ENCODE measurements around the gene RAB11FIP3. TPM values are rescaled to one million over a fixed set of nuclear protein-coding genes. Genes with fewer than 3 reads are reported as not detected.
"Not testable (repeated sequence)": the region's sequence is repeated elsewhere in the genome, so short reads cannot be mapped to it uniquely, and the experiment has no call there.

Gene RAB11FIP3
- total RNA-seq, 1 experiment from 2014 or later, result 12.8 TPM

GRCh38 chr16:378113-378820 lies 47.2 kb upstream of the RAB11FIP3 start:
- H3K36me3 ChIP-seq (ENCODE audit: control insufficient read depth in 1 of 2, insufficient read depth in 2 of 2, low read length in 2 of 2); POLR2A ChIA-PET; RAD21 ChIA-PET (ENCODE audit: low non-redundant PET in 1 of 2, low total read pairs in 2 of 2, uncharacterized antibody in 2 of 2, unreplicated experiment in 2 of 2); ATAC-seq; H3K79me2 ChIP-seq (ENCODE audit: insufficient read depth, low read length); H3K9me2 ChIP-seq (ENCODE audit: insufficient read depth); H3K9ac ChIP-seq (ENCODE audit: low read length); H3K27ac ChIP-seq (ENCODE audit: low read depth, low read length); H3K9me3 ChIP-seq (ENCODE audit: control insufficient read depth in 1 of 2, insufficient read depth in 1 of 2, low read depth in 1 of 2, low read length in 2 of 2); intact Hi-C loops (cut with micrococcal nuclease); CTCF ChIA-PET; DNase-seq (ENCODE audit: low read depth, low spot score); H3K4me3 ChIP-seq (replicated peaks in 1 of 2; ENCODE audit: low read depth in 1 of 2, low read length in 2 of 2); H2AFZ ChIP-seq (ENCODE audit: low read depth, low read length, poor library complexity, severe bottlenecking); BruUV-seq (replicated peaks); H3K27me3 ChIP-seq (ENCODE audit: insufficient read depth, low read length); H4K20me1 ChIP-seq (ENCODE audit: insufficient read depth); H3K4me2 ChIP-seq (ENCODE audit: low read length); H3K4me1 ChIP-seq (ENCODE audit: control insufficient read depth in 1 of 2, insufficient read depth in 2 of 2, low read length in 2 of 2): not testable (repeated sequence)

DNA sequence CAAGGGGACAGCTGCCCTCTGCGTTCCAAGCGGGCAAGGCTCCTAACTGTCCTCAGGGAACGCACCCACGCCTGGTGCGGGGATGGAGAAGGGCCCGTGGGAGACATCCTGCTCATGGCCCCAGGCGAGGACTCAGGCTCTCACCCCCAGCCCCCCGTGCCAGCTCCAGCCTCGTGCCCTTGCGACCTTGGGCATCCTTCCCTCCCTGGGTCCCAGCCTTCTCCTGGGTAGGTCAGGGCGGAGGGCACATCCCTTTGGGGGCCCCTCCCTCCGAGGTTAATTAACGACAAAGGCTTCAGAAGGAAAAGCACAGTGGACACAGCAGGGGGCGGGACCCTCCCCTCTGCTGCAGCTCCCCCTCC lies 46.6 kb upstream of the RAB11FIP3 start:
- no peak for TF ChIP-seq ZNF274 (IDR thresholded peaks at IDR 0.05; ENCODE audit: low read depth, low read length)
- TF ChIP-seq EZH2 (IDR thresholded peaks at IDR 0.05), result no peak
- no peak for TF ChIP-seq SP1 (IDR thresholded peaks at IDR 0.05; ENCODE audit: low read depth)
- no peak for TF ChIP-seq TCF7L2 (IDR thresholded peaks at IDR 0.05; ENCODE audit: borderline replicate concordance, extremely low read depth, insufficient read depth, insufficient read length)
- TF ChIP-seq CEBPB (IDR thresholded peaks at IDR 0.05; ENCODE audit: low read depth), result no peak
- no peak for DNase-seq (ENCODE audit: low read depth, low spot score)
- Histone ChIP-seq H4K20me1 (ENCODE audit: insufficient read depth) (no peaks in the 10 kb centered on the region), H3K4me1 (ENCODE audit: control insufficient read depth in 1 of 2, insufficient read depth in 2 of 2, low read length in 2 of 2) (peaks cover 2 to 12% of the 10 kb centered on the region in 2 experiments; a peak in 3 of 4 replicates), H3K36me3 (ENCODE audit: control insufficient read depth in 1 of 2, insufficient read depth in 2 of 2, low read length in 2 of 2) (no peaks in the 10 kb centered on the region), H3K9ac (ENCODE audit: low read length) (no peak overlapping the region), H3K27ac (ENCODE audit: low read depth, low read length) (no peak overlapping the region), H2AFZ (ENCODE audit: low read depth, low read length, poor library complexity, severe bottlenecking) (no peak overlapping the region), H3K9me2 (ENCODE audit: insufficient read depth) (no peaks in the 10 kb centered on the region), H3K4me3 (replicated peaks in 1 of 2; ENCODE audit: low read depth in 1 of 2, low read length in 2 of 2) (no peak overlapping the region), H3K27me3 (ENCODE audit: insufficient read depth, low read length) (no peaks in the 10 kb centered on the region), H3K9me3 (ENCODE audit: control insufficient read depth in 1 of 2, insufficient read depth in 1 of 2, low read depth in 1 of 2, low read length in 2 of 2) (no peaks in the 10 kb centered on the region), H3K79me2 (ENCODE audit: insufficient read depth, low read length) (peaks cover 7% of the 10 kb centered on the region; the same call in 1 of the 2 replicates), H3K4me2 (ENCODE audit: low read length) (no peak overlapping the region)
- ChIA-PET CTCF (no interaction called here), POLR2A (no interaction called here), RAD21 (ENCODE audit: low non-redundant PET in 1 of 2, low total read pairs in 2 of 2, uncharacterized antibody in 2 of 2, unreplicated experiment in 2 of 2) (no interaction called here)
- intact Hi-C loops (cut with micrococcal nuclease), result no loop called here
- no TSS peak for BruUV-seq (replicated peaks)
- no peak for ATAC-seq
